Brain microvascular endothelial cell (primary cell): Measurements from ENCODE around the gene SUPT20H.
A peak's percentile ranks its signal among the peaks of the same experiment; 100 is the strongest.
"Not testable (repeated sequence)": the region's sequence is repeated elsewhere in the genome, so short reads cannot be mapped to it uniquely, and the experiment has no call there.

Source experiments
- DNase-seq: peaks from one replicate; pipeline ENCODE4 v3.0.0-alpha.2; 2020
- H3K27ac ChIP-seq: fragments of 250-450 bp; sonication (Bioruptor Pico); 2 replicates; pipeline ENCODE4 v1.5.1; 2020; ENCODE audit warnings: mild to moderate bottlenecking, moderate library complexity
- H3K27me3 ChIP-seq: fragments of 250-450 bp; sonication (Bioruptor Pico); replicated peaks from 2 replicates; pipeline ENCODE4 v1.5.1; 2020; ENCODE audit warnings: mild to moderate bottlenecking
- H3K36me3 ChIP-seq: fragments of 250-450 bp; sonication (Bioruptor Pico); replicated peaks from 2 replicates; pipeline ENCODE4 v1.5.1; 2020; ENCODE audit warnings: mild to moderate bottlenecking
- H3K4me3 ChIP-seq: 2 replicates; pipeline ENCODE4 v1.5.1; 2011; ENCODE audit warnings: low read depth, mild to moderate bottlenecking, control low read depth, low read length, moderate library complexity
- CTCF ChIP-seq: IDR thresholded peaks from 2 replicates; pipeline ENCODE4 v1.5.1; 2011; ENCODE audit warnings: low read depth, mild to moderate bottlenecking, moderate library complexity, low read length, control low read depth, inconsistent platforms; ENCODE audit errors: missing control alignments
- in situ Hi-C: cut with HindIII; loops from 2 replicates; pipeline ENCODE4 v1.10.0; 2017; ENCODE audit warnings: low sequenced_read_pairs, low pct_ligation_motif_present

The SUPT20H gene

GRCh38 chr13:37069597-37070103, 10.2 kb upstream of the SUPT20H start:
- no peak overlapping the region for H3K4me3 ChIP-seq
- in situ Hi-C loops = no loop called here
- H3K36me3 ChIP-seq = no peaks in the 10 kb centered on the region
- no peak for TF ChIP-seq CTCF
- H3K27ac ChIP-seq = no peak overlapping the region
- DNase-seq = no peak
- no peaks in the 10 kb centered on the region for H3K27me3 ChIP-seq

- in situ Hi-C loops = no loop called here
- TF ChIP-seq CTCF = no peak
- H3K27me3 ChIP-seq = no peaks in the 10 kb centered on the region
- H3K27ac ChIP-seq = no peak overlapping the region
- H3K36me3 ChIP-seq = no peaks in the 10 kb centered on the region
- H3K4me3 ChIP-seq = no peak overlapping the region
- no peak for DNase-seq
Observed at GRCh38 chr13:37068962-37069361, 9.5 kb upstream of the SUPT20H start.

GRCh38 chr13:37067874-37068273, 8.4 kb upstream of the SUPT20H start:
- in situ Hi-C loops = no loop called here
- no peak for DNase-seq
- Histone ChIP-seq H3K36me3 (no peaks in the 10 kb centered on the region), H3K27me3 (no peaks in the 10 kb centered on the region), H3K4me3 (no peak overlapping the region), H3K27ac (no peak overlapping the region)
- no peak for TF ChIP-seq CTCF

- H3K27ac ChIP-seq = no peak overlapping the region
- H3K4me3 ChIP-seq = no peak overlapping the region
- no peaks in the 10 kb centered on the region for H3K36me3 ChIP-seq
- TF ChIP-seq CTCF = no peak
- in situ Hi-C loops = no loop called here
- no peak for DNase-seq
- H3K27me3 ChIP-seq = no peaks in the 10 kb centered on the region
Observed at GRCh38 chr13:37065890-37066526, 6.5 kb upstream of the SUPT20H start.

GRCh38 chr13:37059848-37060192, 332 bp upstream of the SUPT20H start:
- in situ Hi-C loops = no loop called here
- peak overlapping the region; percentile 16 for H3K27ac ChIP-seq
- H3K27me3 ChIP-seq = no peaks in the 10 kb centered on the region
- peaks cover 2% of the 10 kb centered on the region for H3K36me3 ChIP-seq
- TF ChIP-seq CTCF = no peak
- peak overlapping the region; percentile 85 for H3K4me3 ChIP-seq
- DNase-seq = no peak

- H3K4me3 ChIP-seq, DNase-seq, H3K27me3 ChIP-seq, in situ Hi-C loops, H3K27ac ChIP-seq, H3K36me3 ChIP-seq: not testable (repeated sequence)
Observed at GRCh38 chr13:37056228-37056627, 3.3 kb downstream of the SUPT20H start.

- DNase-seq, H3K4me3 ChIP-seq, H3K27me3 ChIP-seq, H3K27ac ChIP-seq, in situ Hi-C loops: not testable (repeated sequence)
- H3K36me3 ChIP-seq = peaks cover 11% of the 10 kb centered on the region
Observed at GRCh38 chr13:37053111-37053510, 6.4 kb downstream of the SUPT20H start.
